ENCODE measurements around the gene ZNF438.

Gene ZNF438

GRCh38 chr10:30959836-30960210, 71.8 kb downstream of the ZNF438 start:
- no peak for TF ChIP-seq USF1 (IDR thresholded peaks at IDR 0.05)
- no peak for TF ChIP-seq EP300 (IDR thresholded peaks at IDR 0.05; ENCODE audit: borderline replicate concordance)

GRCh38 chr10:30944005-30944404, 87.7 kb downstream of the ZNF438 start:
- TF ChIP-seq TAF1 (IDR thresholded peaks at IDR 0.05; ENCODE audit: low read depth): no peak

GRCh38 chr10:30943451-30943850, 88.2 kb downstream of the ZNF438 start:
- no peak for TF ChIP-seq TCF12 (IDR thresholded peaks at IDR 0.05; ENCODE audit: low read depth)
- TF ChIP-seq NFIC (IDR thresholded peaks at IDR 0.05): no peak
- no peak for TF ChIP-seq EP300 (IDR thresholded peaks at IDR 0.05; ENCODE audit: borderline replicate concordance)
- no peak for TF ChIP-seq TEAD4 (IDR thresholded peaks at IDR 0.05)
- no peak for TF ChIP-seq ZBTB7A (IDR thresholded peaks at IDR 0.05; ENCODE audit: low read depth)
- no peak for TF ChIP-seq FOXM1 (IDR thresholded peaks at IDR 0.05; ENCODE audit: borderline replicate concordance, low read depth)
- TF ChIP-seq MAX (IDR thresholded peaks at IDR 0.05): no peak
- TF ChIP-seq EGR1 (IDR thresholded peaks at IDR 0.05): no peak
- no peak for TF ChIP-seq RAD21 (IDR thresholded peaks at IDR 0.05; ENCODE audit: low read depth)
- TF ChIP-seq REST (IDR thresholded peaks at IDR 0.05; ENCODE audit: low read depth): no peak
- TF ChIP-seq TAF1 (IDR thresholded peaks at IDR 0.05; ENCODE audit: low read depth): no peak

- TF ChIP-seq MAX (IDR thresholded peaks at IDR 0.05) (no peak), ZBTB7A (IDR thresholded peaks at IDR 0.05; ENCODE audit: low read depth) (no peak), EGR1 (IDR thresholded peaks at IDR 0.05) (no peak), TCF12 (IDR thresholded peaks at IDR 0.05; ENCODE audit: low read depth) (no peak), CREB1 (IDR thresholded peaks at IDR 0.05; ENCODE audit: low read depth) (no peak), TEAD4 (IDR thresholded peaks at IDR 0.05) (no peak), NFIC (IDR thresholded peaks at IDR 0.05) (no peak), USF1 (IDR thresholded peaks at IDR 0.05) (no peak), YY1 (IDR thresholded peaks at IDR 0.05; ENCODE audit: low read depth) (no peak), TAF1 (IDR thresholded peaks at IDR 0.05; ENCODE audit: low read depth) (no peak)
Measured at GRCh38 chr10:30940256-30940655, 91.4 kb downstream of the ZNF438 start.

- no peak for TF ChIP-seq CREB1 (IDR thresholded peaks at IDR 0.05; ENCODE audit: low read depth)
- no peak for TF ChIP-seq CEBPB (IDR thresholded peaks at IDR 0.05)
- TF ChIP-seq NFIC (IDR thresholded peaks at IDR 0.05): no peak
Measured at GRCh38 chr10:30939643-30940251, 91.9 kb downstream of the ZNF438 start.

- TF ChIP-seq FOXM1 (IDR thresholded peaks at IDR 0.05; ENCODE audit: borderline replicate concordance, low read depth) (no peak), RAD21 (IDR thresholded peaks at IDR 0.05; ENCODE audit: low read depth) (no peak), EGR1 (IDR thresholded peaks at IDR 0.05) (no peak), ZBTB7A (IDR thresholded peaks at IDR 0.05; ENCODE audit: low read depth) (no peak), TEAD4 (IDR thresholded peaks at IDR 0.05) (no peak), YY1 (IDR thresholded peaks at IDR 0.05; ENCODE audit: low read depth) (no peak), EP300 (IDR thresholded peaks at IDR 0.05; ENCODE audit: borderline replicate concordance) (no peak), REST (IDR thresholded peaks at IDR 0.05; ENCODE audit: low read depth) (no peak), CREB1 (IDR thresholded peaks at IDR 0.05; ENCODE audit: low read depth) (no peak), MAX (IDR thresholded peaks at IDR 0.05) (no peak), USF1 (IDR thresholded peaks at IDR 0.05) (no peak), NFIC (IDR thresholded peaks at IDR 0.05) (no peak), CEBPB (IDR thresholded peaks at IDR 0.05) (no peak), TAF1 (IDR thresholded peaks at IDR 0.05; ENCODE audit: low read depth) (no peak)
Measured at GRCh38 chr10:30935078-30935477, 96.6 kb downstream of the ZNF438 start.

All from Ishikawa (cell line).